Type B pancreatic cell (in vitro differentiated cells): ENCODE data around the gene TGFBI. TPM values are rescaled to one million over a fixed set of nuclear protein-coding genes. Genes with fewer than 3 reads are reported as not detected.

Experiments used
- DNase-seq: peaks from one replicate; pipeline ENCODE4 v3.0.0; 2021; ENCODE audit warnings: mixed read lengths; ENCODE audit not compliant: unreplicated experiment; ENCODE audit errors: extremely low spot score
- H3K27ac Mint-ChIP-seq: 2 replicates; pipeline ENCODE4 v1.8.0; 2021; ENCODE audit warnings: mild to moderate bottlenecking, mixed read lengths
- H3K27me3 Mint-ChIP-seq: 2 replicates; pipeline ENCODE4 v1.8.0; 2021; ENCODE audit warnings: mixed read lengths
- H3K36me3 Mint-ChIP-seq: 2 replicates; pipeline ENCODE4 v1.8.0; 2021; ENCODE audit warnings: mixed read lengths
- H3K4me1 Mint-ChIP-seq: one replicate; pipeline ENCODE4 v1.8.0; 2021; ENCODE audit warnings: mixed read lengths; ENCODE audit not compliant: unreplicated experiment
- H3K4me3 Mint-ChIP-seq: 2 replicates; pipeline ENCODE4 v1.8.0; 2021; ENCODE audit warnings: mild to moderate bottlenecking, mixed read lengths
- H3K9me3 Mint-ChIP-seq: 2 replicates; pipeline ENCODE4 v1.8.0; 2021; ENCODE audit warnings: mixed read lengths
- CTCF ChIP-seq: fragments of 200-600 bp; sonication (generic); conservative IDR thresholded peaks from 2 replicates; pipeline ENCODE4 v1.5.0; 2021; ENCODE audit warnings: antibody characterized with exemption, mild to moderate bottlenecking
- total RNA-seq: library from RNA; stranded (reverse); gene quantifications from 2 replicates; pipeline ENCODE4 v1.2.1, GENCODE V29; 2021; ENCODE audit warnings: low replicate concordance

The TGFBI gene
- total RNA-seq, 1 donor from 2014 or later: 302 TPM

DNA sequence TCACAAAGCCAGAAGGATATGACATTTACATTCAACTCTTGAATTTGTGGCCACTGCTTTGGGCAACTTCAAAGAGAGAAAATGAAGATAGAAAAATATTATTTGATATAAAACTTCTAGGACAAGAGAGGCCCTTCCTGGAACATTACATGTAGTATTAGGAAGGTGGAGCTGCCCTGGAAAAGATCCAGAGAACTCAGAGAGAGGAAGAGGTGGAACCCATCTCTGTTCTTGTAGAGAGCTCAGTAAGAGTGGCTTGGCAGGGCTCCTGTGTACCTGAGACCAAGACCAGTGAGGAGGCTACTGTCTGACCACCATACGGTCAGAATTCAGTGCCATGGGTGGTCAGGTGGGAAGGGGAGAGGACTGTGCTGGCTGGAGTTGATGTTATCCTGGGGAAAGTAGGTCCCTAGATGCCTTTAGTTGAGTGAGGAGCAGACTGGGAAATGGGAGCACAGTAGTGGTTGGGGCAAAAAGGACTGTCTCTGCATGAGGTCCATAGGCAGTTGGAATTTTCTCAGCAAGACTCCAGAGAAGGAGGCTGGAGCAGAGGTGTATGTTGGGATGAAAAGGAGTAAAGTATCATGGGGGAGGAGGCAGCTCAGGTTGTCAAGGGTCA is 7.6 kb downstream of the TGFBI start:
- TF ChIP-seq CTCF: no peak
- H3K4me1 Mint-ChIP-seq: peaks cover 34% of the 10 kb centered on the region
- DNase-seq: no peak
- no peaks in the 10 kb centered on the region for H3K9me3 Mint-ChIP-seq
- H3K4me3 Mint-ChIP-seq: no peak overlapping the region
- H3K27me3 Mint-ChIP-seq: peaks cover 49% of the 10 kb centered on the region
- H3K27ac Mint-ChIP-seq: no peak overlapping the region
- H3K36me3 Mint-ChIP-seq: peaks cover 34% of the 10 kb centered on the region

DNA sequence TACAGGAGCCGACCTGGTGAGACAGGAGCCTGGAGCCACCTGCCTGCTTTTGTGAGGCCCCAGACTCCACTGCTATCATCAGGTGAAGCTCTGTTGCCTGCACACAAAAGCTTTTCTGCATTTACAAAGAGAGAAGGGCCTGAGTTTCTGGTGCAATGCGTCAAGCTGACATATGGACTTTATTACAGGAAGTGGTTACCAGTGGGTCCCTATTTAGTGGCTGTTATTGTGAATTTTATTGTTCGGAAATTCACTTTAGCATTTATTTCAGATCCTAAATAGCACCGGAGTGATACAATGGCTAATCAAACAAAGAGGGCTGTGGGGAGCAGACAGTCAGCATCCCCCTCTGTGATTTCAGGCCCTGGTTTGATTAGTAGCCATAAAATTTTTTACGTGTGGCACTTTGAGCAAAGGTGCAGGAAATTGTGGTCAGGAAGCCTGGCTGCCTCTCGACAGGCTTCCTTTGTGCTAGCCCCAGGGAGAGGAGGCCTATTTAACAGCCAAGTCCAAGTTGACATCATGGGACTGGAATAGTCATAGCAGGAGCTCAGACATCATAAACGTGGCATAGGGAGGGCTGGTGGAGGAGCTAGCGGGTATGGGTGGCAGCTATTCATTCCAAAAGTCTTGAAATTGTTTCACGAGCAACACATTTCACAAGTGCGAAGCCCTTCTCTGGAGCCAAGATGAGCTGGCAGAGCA is 8.4 kb downstream of the TGFBI start:
- Mint-ChIP-seq H3K36me3 (peaks cover 37% of the 10 kb centered on the region), H3K4me3 (no peak overlapping the region), H3K4me1 (peaks cover 31% of the 10 kb centered on the region), H3K27ac (no peak overlapping the region), H3K27me3 (peaks cover 48% of the 10 kb centered on the region), H3K9me3 (no peaks in the 10 kb centered on the region)
- TF ChIP-seq CTCF: no peak
- no peak for DNase-seq

DNA sequence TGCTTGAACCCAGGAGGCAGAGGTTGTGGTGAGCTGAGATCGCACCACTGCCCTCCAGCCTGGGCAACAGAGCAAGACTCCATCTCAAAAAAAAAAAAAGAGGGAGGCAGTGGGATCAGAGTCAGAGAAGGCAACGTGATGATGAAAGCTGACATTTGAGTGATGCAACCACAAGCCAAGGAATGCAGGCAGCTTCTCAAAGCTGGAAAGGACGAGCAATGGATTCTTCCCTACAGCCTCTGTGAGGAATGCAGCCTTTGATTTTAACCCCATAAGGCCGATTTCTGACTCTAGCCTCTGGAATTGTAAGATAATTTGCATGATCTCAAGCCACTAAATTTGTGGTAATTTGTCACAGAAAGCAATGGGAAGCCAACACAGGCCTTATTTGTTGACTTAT is 9.8 kb downstream of the TGFBI start:
- peaks cover 37% of the 10 kb centered on the region for H3K27me3 Mint-ChIP-seq
- H3K9me3 Mint-ChIP-seq: no peaks in the 10 kb centered on the region
- peaks cover 31% of the 10 kb centered on the region for H3K36me3 Mint-ChIP-seq
- no peak for TF ChIP-seq CTCF
- no peak overlapping the region for H3K4me3 Mint-ChIP-seq
- peaks cover 32% of the 10 kb centered on the region for H3K4me1 Mint-ChIP-seq
- no peak overlapping the region for H3K27ac Mint-ChIP-seq
- no peak for DNase-seq

- Mint-ChIP-seq H3K27me3 (peaks cover 35% of the 10 kb centered on the region), H3K36me3 (peaks cover 31% of the 10 kb centered on the region), H3K4me1 (peaks cover 27% of the 10 kb centered on the region), H3K27ac (no peak overlapping the region), H3K4me3 (no peak overlapping the region), H3K9me3 (no peaks in the 10 kb centered on the region)
- no peak for TF ChIP-seq CTCF
- no peak for DNase-seq
Measured at GRCh38 chr5:136039202-136039601, 10.4 kb downstream of the TGFBI start.

DNA sequence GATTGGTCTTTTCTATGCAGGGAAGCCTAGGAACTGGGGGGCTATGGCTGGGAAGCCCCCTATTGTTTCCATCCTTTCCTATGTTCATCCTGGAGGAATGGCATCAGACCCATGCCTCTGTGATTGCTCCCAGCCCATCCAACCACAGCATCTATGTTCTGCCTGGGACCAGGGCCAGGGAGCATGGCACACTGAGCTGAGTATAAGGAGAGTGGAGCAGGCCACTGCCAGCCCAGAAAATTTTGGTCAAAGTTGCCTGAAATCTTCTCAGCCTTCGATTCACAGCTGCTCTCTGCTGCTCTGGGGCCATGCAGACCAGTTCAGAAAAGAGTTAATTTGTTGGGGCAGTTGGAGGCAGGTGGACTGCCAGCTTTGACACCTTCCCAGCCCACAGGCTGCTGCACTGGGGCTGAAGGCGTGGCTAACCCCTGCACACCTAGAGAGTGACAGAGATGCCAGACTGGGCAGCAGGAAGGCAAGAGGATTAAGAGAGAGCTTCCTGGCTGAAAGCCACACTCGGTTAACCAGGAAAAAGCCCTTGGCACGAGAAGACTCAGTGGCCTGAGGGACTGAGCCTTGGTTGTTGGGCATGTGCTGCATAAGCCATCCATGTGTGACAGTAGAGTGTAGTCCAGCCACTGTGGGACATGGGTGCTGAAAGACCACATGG is 12.1 kb downstream of the TGFBI start:
- H3K27ac Mint-ChIP-seq: no peak overlapping the region
- no peak overlapping the region for H3K4me3 Mint-ChIP-seq
- peaks cover 27% of the 10 kb centered on the region for H3K4me1 Mint-ChIP-seq
- H3K36me3 Mint-ChIP-seq: peaks cover 29% of the 10 kb centered on the region
- no peak for TF ChIP-seq CTCF
- no peak for DNase-seq
- peaks cover 32% of the 10 kb centered on the region for H3K27me3 Mint-ChIP-seq
- no peaks in the 10 kb centered on the region for H3K9me3 Mint-ChIP-seq
